BJ (cell line): Measurements from ENCODE around the gene ADARB2. TPM values are rescaled to one million over a fixed set of nuclear protein-coding genes. Genes with fewer than 3 reads are reported as not detected.

Experiments
- CTCF ChIA-PET: fragments of 350-600 bp; formaldehyde crosslinking; extraction: SDS; loops from one replicate; lab custom pipeline; 2021; ENCODE audit warnings: antibody characterized with exemption, inconsistent platforms; lab: Yijun Ruan, JAX
- POLR2A ChIA-PET: fragments of 300-600 bp; sonication (Branson Sonifier 250); formaldehyde crosslinking; extraction: SDS; loops from one replicate; lab custom pipeline; 2021; ENCODE audit warnings: antibody characterized with exemption; lab: Charles Lee
- DNase-seq: peaks from one replicate; pipeline ENCODE4 v3.0.0-alpha.2; 2011; ENCODE audit warnings: low read depth
- H3K27me3 ChIP-seq: 2 replicates; pipeline ENCODE4 v1.6.0; 2011; ENCODE audit warnings: low read length; ENCODE audit not compliant: control insufficient read depth, insufficient read depth
- H3K36me3 ChIP-seq: 2 replicates; pipeline ENCODE4 v1.5.1; 2011; ENCODE audit warnings: low read length; ENCODE audit not compliant: control insufficient read depth, insufficient read depth
- H3K4me3 ChIP-seq: 2 replicates; pipeline ENCODE4 v1.5.1; 2011; ENCODE audit warnings: low read depth, mild to moderate bottlenecking, control low read depth, low read length
- polyA plus RNA-seq: library from polyadenylated mRNA; depleted of rRNA; stranded (reverse); fragments of >200 nt; gene quantifications from 2 replicates; pipeline ENCODE4 v1.2.3, GENCODE V29; 2011
- TF ChIP-seq, protein P1 (sequence below): IDR thresholded peaks from 2 replicates; pipeline ENCODE4 v1.5.1; 2011; ENCODE audit warnings: low read depth, mild to moderate bottlenecking, control low read depth, inconsistent platforms, low read length, moderate library complexity; ENCODE audit not compliant: insufficient read depth

The ADARB2 gene
- polyA plus RNA-seq, 1 experiment, result not detected

DNA sequence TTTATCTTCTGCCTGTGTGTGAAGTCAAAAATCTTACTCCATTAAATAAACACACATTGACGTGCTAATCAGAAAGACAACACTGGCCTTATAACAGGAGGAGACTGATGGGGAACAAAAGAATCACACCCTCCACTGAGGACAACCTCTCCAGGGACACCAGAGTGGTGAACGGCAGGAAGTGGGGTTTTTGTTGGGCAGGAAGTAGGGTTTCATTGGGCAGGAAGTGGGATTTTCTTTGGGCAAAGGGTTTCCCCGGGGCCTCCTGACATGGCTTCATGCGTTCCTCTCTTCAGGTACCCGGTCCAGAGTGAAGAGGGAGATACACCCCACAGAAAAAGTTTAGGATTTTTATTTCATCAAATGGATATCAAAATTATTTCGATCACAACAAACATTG lies 30.6 kb downstream of the ADARB2 start:
- Histone ChIP-seq H3K27me3 (no peaks in the 10 kb centered on the region), H3K36me3 (no peaks in the 10 kb centered on the region), H3K4me3 (no peak overlapping the region)
- DNase-seq, result no peak
- ChIA-PET POLR2A (no interaction called here), CTCF (no interaction called here)
- TF ChIP-seq, protein P1, sequence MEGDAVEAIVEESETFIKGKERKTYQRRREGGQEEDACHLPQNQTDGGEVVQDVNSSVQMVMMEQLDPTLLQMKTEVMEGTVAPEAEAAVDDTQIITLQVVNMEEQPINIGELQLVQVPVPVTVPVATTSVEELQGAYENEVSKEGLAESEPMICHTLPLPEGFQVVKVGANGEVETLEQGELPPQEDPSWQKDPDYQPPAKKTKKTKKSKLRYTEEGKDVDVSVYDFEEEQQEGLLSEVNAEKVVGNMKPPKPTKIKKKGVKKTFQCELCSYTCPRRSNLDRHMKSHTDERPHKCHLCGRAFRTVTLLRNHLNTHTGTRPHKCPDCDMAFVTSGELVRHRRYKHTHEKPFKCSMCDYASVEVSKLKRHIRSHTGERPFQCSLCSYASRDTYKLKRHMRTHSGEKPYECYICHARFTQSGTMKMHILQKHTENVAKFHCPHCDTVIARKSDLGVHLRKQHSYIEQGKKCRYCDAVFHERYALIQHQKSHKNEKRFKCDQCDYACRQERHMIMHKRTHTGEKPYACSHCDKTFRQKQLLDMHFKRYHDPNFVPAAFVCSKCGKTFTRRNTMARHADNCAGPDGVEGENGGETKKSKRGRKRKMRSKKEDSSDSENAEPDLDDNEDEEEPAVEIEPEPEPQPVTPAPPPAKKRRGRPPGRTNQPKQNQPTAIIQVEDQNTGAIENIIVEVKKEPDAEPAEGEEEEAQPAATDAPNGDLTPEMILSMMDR, result no peak

DNA sequence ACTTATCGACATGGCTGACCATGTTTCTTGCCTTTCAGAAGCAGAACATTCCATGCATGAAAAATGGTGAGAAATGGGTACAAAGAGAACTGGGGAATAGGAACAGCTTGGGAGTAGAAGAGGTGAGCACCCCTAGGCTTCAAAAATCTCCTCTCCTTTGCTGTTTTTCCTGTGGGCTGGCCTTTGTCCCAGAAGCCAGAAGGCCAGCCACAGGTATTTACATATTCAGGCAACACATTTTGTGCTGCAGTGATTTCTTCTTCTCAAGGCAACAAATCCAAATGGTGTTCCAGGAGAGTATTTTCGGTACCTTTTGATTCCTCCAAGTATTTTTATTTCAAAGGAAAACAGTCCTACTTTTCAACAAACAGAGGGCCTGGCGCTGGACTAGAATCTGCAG lies 31.1 kb downstream of the ADARB2 start:
- H3K36me3 ChIP-seq, result no peaks in the 10 kb centered on the region
- POLR2A ChIA-PET, result no interaction called here
- no peak for DNase-seq
- CTCF ChIA-PET, result no interaction called here
- no peak overlapping the region for H3K4me3 ChIP-seq
- no peaks in the 10 kb centered on the region for H3K27me3 ChIP-seq
- TF ChIP-seq, protein P1, result no peak

DNA sequence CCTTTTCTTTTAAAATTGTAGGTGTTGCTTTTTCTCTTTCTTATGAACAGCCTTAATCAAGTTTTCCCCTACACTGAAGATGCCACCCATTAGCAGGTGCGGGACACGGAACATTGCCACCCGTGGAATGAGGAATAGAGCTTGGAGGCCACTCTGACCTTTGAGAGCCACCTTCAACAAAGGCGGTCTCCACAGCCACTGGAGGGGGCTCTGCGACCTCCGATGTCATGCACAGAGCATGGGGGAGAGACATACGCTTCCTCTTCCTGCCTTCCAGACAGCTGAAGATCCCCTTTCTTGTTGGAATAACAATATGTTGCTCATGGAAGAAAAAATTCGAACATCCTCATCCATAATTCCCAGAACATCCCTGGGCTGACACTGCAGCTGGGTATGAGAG lies 39.1 kb downstream of the ADARB2 start:
- CTCF ChIA-PET, result interaction anchor here (0.7 kb wide), 1 partner anchor 34 kb away, joined by 3 read pairs; no protein-coding TSS in a partner anchor
- DNase-seq, result no peak
- no peak overlapping the region for H3K4me3 ChIP-seq
- no peaks in the 10 kb centered on the region for H3K36me3 ChIP-seq
- POLR2A ChIA-PET, result no interaction called here
- no peaks in the 10 kb centered on the region for H3K27me3 ChIP-seq
- TF ChIP-seq, protein P1, result no peak

DNA sequence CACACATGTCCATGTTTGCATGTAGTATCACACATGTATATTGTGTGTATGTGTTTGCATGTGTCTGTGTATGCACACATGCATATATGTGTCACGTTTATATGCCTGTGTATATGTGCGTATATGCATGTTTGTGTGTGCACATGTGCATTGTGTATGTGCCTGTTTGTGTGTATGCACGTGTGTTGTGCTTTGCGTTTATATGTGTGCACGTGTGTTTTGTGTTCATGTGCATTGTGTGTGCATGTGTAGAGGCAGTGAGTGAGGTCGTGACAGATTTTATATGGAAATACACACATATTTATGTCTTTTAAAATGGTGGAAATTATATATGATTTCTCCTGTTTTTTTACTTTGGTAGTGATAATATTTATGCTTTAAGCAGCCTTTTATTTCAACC lies 41.2 kb downstream of the ADARB2 start:
- Histone ChIP-seq H3K36me3 (no peaks in the 10 kb centered on the region), H3K4me3 (no peak overlapping the region), H3K27me3 (no peaks in the 10 kb centered on the region)
- TF ChIP-seq, protein P1, result no peak
- ChIA-PET POLR2A (no interaction called here), CTCF (no interaction called here)
- no peak for DNase-seq

DNA sequence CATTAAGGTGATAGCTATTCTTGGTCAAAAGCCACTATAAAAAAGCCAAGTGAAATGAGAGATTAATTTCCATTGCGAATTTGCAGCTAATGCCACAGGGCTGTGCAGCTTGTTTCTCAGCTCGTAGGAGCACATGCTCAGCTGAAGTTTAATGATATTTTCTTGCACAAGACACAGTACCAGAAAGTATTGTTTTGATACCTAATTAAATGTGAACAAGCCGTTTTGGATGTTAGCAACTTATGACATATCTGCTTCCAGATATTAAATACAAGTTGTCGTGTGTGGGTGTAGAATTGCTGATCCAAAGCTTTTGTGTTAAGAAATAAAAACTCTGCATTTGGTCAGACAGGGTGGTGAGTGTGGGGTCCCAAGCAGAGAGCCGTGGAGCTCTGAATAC lies 47.2 kb downstream of the ADARB2 start:
- H3K27me3 ChIP-seq, result no peaks in the 10 kb centered on the region
- ChIA-PET CTCF (no interaction called here), POLR2A (no interaction called here)
- H3K4me3 ChIP-seq, result no peak overlapping the region
- TF ChIP-seq, protein P1, result no peak
- DNase-seq, result no peak
- no peaks in the 10 kb centered on the region for H3K36me3 ChIP-seq
